Panc1 (cell line): ENCODE data around the gene RFTN1.

ENCODE experiments used
- POLR2AphosphoS5 ChIP-seq: IDR thresholded peaks from 2 replicates; pipeline ENCODE4 v1.6.1; 2012; ENCODE audit warnings: mild to moderate bottlenecking, low read depth, low read length, moderate library complexity
- REST ChIP-seq, 2 experiments: IDR thresholded peaks; 2 replicates each; pipeline ENCODE4 v1.6.1; 2011 to 2012; ENCODE audit warnings: low read depth in 2 of 2, control low read depth in 1 of 2, low read length in 1 of 2, mild to moderate bottlenecking in 1 of 2, moderate library complexity in 1 of 2; ENCODE audit not compliant: insufficient read depth in 1 of 2
- SIN3A ChIP-seq: IDR thresholded peaks from 2 replicates; pipeline ENCODE4 v1.6.1; 2012; ENCODE audit warnings: low read depth, mild to moderate bottlenecking, low read length, moderate library complexity, borderline replicate concordance; ENCODE audit not compliant: insufficient read depth
- TCF7L2 ChIP-seq: IDR thresholded peaks from 2 replicates; pipeline ENCODE4 v1.6.1; 2011; ENCODE audit warnings: mild to moderate bottlenecking, low read depth, low read length, inconsistent platforms
- TF ChIP-seq, protein P1 (sequence below): fragments of 450-650 bp; IDR thresholded peaks from 2 replicates; pipeline ENCODE4 v1.5.1; 2017; ENCODE audit warnings: mild to moderate bottlenecking

DNA sequence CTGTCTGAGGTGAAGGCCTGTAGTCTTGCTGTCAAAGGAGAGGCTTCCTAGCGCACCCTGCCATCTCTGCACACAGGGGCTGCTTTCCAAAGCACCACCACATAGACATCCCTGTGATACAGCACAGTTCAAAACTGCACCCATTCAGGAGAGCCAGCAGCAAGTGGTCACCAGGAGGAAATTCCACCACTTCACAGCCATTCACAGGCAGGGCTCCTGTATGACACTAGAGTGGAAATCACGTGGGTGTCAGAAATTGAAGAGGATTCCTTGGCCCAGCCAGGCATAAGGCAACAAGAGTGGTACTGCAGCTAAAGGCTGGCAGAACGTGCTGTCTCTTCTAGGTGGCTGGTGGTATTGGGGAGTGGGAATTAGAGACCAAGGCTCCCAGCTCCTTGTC is 102.8 kb downstream of the RFTN1 start:
- TF ChIP-seq, protein P1, sequence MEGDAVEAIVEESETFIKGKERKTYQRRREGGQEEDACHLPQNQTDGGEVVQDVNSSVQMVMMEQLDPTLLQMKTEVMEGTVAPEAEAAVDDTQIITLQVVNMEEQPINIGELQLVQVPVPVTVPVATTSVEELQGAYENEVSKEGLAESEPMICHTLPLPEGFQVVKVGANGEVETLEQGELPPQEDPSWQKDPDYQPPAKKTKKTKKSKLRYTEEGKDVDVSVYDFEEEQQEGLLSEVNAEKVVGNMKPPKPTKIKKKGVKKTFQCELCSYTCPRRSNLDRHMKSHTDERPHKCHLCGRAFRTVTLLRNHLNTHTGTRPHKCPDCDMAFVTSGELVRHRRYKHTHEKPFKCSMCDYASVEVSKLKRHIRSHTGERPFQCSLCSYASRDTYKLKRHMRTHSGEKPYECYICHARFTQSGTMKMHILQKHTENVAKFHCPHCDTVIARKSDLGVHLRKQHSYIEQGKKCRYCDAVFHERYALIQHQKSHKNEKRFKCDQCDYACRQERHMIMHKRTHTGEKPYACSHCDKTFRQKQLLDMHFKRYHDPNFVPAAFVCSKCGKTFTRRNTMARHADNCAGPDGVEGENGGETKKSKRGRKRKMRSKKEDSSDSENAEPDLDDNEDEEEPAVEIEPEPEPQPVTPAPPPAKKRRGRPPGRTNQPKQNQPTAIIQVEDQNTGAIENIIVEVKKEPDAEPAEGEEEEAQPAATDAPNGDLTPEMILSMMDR = no peak
- TF ChIP-seq POLR2AphosphoS5 (no peak), SIN3A (no peak), TCF7L2 (no peak), REST (IDR thresholded peaks at IDR 0.05; ENCODE audit: insufficient read depth in 1 of 2, low read depth in 2 of 2, low read length in 1 of 2) (no peak)
